ENCODE measurements around the gene TXNRD2.

TXNRD2 gene

GRCh38 chr22:19941365-19942082 is at the start of gene TXNRD2, which contains the start of gene COMT:
Gene TXNRD2 (minus strand): TSS chr22:19941818. CDS start chr22:19941803, 15 bp downstream.
Gene COMT (plus strand): TSS chr22:19941772. CDS start chr22:19962527, 20,755 bp downstream.
- no peak for DNase-seq

GRCh38 chr22:19991395-19991644 is 49.7 kb upstream of the TXNRD2 start:
- no peak for DNase-seq

GRCh38 chr22:19990609-19991394 is 49.2 kb upstream of the TXNRD2 start:
- DNase-seq: no peak

GRCh38 chr22:19990188-19990587 is 48.6 kb upstream of the TXNRD2 start:
- DNase-seq: no peak

DNA sequence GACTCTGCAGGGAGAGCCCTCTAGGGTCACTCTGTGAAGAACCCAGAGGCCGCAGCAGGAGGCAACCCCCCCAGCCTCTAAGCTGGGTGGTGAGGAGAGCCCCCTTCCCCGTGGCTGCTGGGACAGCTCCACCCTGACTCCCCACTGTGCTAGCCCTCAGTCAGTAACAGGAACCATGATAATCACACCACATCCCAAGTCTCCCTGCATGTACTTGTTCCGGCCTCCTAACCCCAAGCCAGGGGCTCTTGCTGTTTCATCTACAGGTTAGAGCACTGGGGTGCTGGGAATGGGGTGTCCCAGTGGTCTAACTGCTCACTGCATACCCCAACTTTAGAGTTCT is 48.1 kb upstream of the TXNRD2 start:
- DNase-seq: no peak

- DNase-seq: no peak
These were observed 47.5 kb upstream of the TXNRD2 start for GRCh38 chr22:19988965-19989724.

GRCh38 chr22:19988331-19988808 is 46.8 kb upstream of the TXNRD2 start:
- no peak for DNase-seq

DNA sequence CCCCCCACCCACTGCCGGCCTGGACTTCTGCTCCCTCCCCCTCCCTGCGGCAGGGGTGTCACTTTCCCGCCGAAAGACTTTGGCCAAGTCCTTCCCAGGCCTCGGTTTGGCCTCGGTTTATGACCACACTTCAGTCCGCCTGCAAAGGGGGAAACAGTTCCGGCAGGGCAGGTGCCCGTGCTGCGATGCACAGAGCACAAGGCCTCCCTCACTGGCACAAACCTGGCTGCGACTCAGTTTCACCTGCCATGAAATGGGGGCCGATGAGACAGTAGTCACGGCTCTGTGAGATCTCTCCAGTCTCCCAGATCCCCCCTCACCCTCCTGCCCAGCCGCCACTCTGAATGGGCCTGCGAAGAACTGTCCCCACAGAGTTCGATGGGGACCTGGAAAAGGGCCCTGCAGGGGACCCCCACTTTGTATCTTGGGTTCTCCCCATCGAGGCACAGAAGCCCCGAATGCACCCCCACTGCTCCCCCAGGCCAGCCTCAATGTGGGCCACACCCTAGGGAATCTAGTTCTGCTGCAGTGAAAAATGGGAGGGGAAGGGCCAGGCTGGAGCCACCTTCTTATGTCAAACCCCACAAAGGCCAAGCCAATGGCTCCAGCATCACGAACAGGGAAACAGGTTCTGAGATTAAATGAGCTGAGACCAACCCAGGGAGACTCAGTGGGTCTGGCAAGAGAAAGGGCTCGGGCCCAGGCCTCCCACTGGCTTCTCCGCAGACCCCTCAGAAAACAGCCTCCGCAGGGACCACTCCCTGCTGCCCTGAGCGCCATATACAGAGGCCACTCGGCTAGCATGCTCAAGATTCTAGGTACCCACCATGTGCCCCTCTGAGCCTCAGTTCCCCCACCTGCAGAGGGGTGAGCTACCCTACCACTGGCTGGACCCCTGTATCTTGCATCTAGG is 46.0 kb upstream of the TXNRD2 start:
- no peak for DNase-seq

DNA sequence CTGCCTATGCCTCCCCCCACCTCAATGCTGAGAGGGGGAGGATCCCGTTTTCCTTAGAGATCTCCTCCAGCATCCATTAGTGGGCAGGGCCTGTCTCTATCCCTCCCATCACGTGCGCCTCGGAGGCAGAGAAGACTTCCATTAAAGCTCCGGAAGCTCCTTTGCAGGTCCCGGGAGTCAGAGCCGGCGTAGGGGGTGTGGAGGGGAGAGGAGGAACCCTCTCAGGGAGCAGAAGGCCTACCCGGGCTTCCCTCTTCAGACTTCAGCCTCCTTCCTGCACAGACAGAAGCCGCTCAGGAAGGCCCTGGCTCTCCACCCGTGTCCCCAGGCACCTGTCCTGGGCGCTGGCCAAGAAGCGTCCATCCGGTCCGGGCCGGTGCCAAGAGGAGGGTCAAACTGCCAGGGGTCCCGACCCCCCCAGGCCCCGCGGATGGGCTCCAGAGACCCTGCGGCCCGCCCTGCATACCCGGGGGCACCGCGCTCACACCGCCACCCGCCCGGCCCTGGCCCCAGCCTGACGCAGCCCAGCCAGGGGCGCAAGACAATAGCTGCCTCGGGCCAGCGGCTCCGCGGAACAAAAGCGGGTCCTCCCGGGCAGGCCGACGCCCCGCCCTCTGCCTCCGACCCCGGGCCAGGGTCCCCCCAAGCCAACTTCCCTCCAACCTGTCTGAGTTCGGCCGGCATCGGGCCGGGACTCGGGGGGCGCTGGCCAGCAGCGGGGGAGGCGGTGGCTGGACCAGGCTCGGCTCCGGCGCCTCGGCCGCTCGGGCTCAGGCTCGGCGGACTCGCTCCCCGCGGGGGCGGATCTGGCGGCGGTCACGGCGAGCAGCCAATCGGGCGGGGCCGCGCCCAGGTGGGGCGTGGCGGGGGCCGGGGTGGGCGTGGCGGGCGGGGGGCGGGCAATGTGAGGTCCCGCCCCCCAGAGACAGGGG is 45.1 kb upstream of the TXNRD2 start:
- DNase-seq: no peak

GRCh38 chr22:19986011-19986409 is 44.4 kb upstream of the TXNRD2 start:
- no peak for DNase-seq

DNA sequence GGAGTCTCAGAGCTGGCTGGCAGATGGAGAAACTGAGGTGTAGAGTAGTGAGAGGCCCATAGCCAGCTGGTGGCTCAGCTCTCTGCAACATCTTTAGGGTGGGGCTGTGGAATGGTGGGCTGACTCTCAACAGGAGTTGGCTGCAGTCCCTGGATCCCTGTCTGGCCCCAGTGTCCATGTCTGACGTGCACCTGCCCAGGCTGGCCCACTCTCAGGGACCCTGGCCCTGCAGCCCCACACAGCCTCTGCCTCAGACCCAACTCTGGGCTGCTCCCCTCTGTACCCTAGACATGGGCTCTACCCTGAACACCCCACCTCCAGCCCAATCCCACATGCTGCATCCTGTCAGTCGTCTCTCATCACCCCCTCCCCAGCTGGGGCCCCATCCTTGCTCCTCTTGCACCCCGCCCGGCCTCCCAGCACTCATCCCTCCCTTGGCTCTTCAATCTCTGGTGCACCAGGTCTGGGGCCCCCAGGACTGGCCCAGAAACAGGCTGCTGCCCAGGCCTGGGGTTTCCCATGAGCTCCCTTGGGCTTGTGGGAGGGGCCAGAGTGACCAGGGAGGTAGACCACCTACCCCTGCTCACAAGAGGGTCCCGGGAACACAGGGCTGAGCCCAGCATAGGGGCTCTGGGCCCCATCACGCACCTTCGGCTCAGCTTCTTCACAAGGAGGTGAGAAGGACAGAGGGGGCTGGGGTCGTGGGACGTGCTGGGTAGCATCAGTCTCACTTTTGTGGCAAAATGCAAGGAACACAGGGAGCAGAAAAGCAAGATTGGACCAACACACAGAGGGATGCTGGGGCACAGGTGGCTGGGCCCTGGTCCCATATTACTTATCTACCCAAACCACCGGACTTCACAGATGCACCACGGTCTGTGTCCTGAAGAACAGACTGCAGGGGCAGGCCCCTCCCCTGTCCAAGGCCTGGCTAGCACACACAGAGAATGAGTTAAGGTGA is 43.5 kb upstream of the TXNRD2 start:
- DNase-seq: no peak

- DNase-seq: no peak
These were observed 42.7 kb upstream of the TXNRD2 start for GRCh38 chr22:19984201-19984753.

DNA sequence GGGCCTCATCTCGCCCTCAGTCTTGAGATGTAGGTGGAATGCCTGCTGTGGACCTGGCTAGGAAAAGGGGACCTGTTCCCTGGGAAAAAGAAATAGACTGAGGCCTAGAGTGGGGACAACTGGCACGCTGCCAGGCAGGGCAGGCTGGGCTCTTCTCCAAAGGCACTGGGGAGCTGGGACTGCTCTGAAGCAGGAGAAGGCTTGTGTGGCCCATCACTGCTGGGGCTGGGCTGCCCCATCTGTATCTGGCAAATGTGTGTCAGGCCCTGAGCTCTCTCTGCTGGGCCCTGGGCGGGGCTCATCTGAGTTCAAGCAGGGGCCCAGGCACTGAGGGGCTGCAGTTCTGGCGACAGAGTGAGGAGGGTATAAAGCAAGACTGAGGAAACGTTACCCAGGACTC is 42.1 kb upstream of the TXNRD2 start:
- no peak for DNase-seq

- no peak for DNase-seq
These were observed 41.5 kb upstream of the TXNRD2 start for GRCh38 chr22:19982991-19983578.

GRCh38 chr22:19981961-19982920 is 40.6 kb upstream of the TXNRD2 start:
- no peak for DNase-seq

DNA sequence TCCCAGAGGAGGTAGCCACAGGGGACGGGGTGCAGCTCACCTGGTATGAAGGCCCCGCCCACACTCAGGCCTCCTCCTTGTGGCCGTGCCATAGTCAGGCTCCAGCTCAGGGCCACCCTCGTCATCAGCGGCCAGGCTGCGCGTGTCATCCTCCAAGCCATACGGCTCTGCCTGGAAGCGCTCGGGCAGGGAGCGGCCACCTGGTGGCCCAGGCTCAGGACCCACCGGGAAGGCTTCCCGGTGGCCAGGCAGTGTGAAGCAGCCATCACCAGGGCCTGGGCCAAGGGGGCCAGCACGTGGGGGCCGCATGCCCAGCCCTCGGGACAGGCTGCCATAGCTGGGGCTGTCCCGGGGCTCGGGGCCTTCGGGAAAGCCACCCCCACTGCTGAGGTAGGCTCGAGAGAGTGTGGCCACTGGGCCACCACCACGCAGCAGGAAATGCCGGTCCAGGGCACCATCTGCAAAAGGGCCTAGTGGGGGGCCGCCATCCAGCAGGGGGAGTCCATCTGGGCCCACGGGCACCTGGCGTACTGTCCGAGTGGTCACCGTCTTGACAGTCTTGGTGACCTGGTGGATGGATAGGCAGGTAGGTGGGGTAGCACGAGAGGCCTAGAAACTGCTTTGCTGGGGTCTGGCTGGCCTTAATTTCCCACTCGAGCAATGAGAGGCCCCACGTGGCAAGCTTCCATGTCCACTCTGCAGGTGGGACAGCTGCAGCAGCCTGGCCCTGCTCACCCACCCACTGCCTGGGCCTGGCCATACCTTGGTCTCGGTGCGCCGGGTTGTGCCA is 39.7 kb upstream of the TXNRD2 start:
- DNase-seq: no peak

- DNase-seq: no peak
These were observed 39.1 kb upstream of the TXNRD2 start for GRCh38 chr22:19980766-19981165.

Data from NCI-H1417 treated with DMSO at 0.1 percent for 48 hours (cell line).